Activated T-cell treated with anti-CD3 and anti-CD28 coated beads, Interleukin-2, amount 50 U/mL, for 72 hours (primary cell): ENCODE data around the gene ARHGEF17. TPM values are rescaled to one million over a fixed set of nuclear protein-coding genes. Genes with fewer than 3 reads are reported as not detected.

Experiments
- ATAC-seq, 2 donors: fragments of 150-1000 bp; cut with Tn5 transposase; replicated peaks in 1 of 2; 2 replicates each; pipeline ENCODE4 v1.10.0; 2021; ENCODE audit warnings: moderate library complexity in 2 of 2, mild to moderate bottlenecking in 1 of 2
- DNase-seq, 2 donors: peaks; one replicate each; pipeline ENCODE4 v3.0.0; 2021 to 2022; ENCODE audit warnings: mixed read lengths in 1 of 2
- H3K27ac Mint-ChIP-seq: one replicate; pipeline ENCODE4 v1.8.0; 2022; ENCODE audit warnings: mild to moderate bottlenecking, moderate library complexity, mixed read lengths
- H3K27me3 Mint-ChIP-seq: one replicate; pipeline ENCODE4 v1.8.0; 2022; ENCODE audit warnings: low read depth, mixed read lengths
- H3K36me3 Mint-ChIP-seq, 2 donors: one replicate each; pipeline ENCODE4 v1.8.0; 2022; ENCODE audit warnings: mixed read lengths in 2 of 2, mild to moderate bottlenecking in 1 of 2; ENCODE audit not compliant: insufficient read depth in 2 of 2
- H3K4me1 Mint-ChIP-seq: one replicate; pipeline ENCODE4 v1.8.0; 2022; ENCODE audit warnings: low read depth, mixed read lengths
- H3K4me3 Mint-ChIP-seq, 2 donors: one replicate each; pipeline ENCODE4 v1.8.0; 2022; ENCODE audit warnings: mild to moderate bottlenecking in 2 of 2, mixed read lengths in 2 of 2, moderate library complexity in 2 of 2
- H3K9me3 Mint-ChIP-seq, 2 donors: one replicate each; pipeline ENCODE4 v1.8.0; 2022; ENCODE audit warnings: mixed read lengths in 2 of 2
- total RNA-seq, 2 donors: library from RNA; stranded (reverse); gene quantifications; one replicate each; pipeline ENCODE4 v1.2.3, GENCODE V29; 2022

Gene ARHGEF17
- total RNA-seq, 2 donors from 2014 or later, result 0.05 to 0.07 TPM

DNA sequence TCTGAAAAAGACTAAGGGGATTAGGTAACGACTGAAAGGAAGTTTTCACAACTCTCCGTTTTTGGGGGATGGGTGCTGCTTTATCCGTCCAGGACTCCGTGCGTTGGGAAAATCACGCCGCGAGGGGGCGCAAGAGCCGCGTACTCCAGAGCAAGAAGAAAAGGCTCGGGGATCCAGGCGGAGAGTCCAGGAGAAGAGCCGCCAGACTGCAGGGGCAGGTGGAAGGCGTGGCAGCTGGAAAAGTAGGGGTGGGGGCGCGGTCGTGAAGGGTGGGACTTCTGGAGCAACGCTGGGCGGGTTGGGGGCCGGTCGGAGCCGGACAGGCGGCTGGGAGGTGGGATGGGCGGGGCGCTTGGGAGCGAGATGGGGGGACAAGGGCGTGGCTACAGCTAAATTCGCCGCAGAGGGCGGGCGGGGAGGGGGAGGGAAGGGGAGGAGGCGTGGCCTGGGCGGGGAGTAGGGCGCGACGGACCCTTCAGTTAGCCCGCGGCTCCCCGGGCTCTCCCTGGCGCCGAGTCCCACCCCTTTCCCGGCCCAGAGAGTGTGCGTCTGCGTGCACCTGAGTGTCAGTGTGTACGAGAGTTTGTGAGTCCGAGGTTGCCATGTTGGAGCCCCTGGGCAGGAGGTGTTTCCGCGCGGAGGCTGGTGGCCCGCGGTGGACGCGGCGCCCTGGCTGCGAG lies 613 bp upstream of the ARHGEF17 start:
- ATAC-seq (peak; percentile 74 to 75), DNase-seq (peak; percentile 92 to 93)
- peak overlapping the region; percentile 82 to 96 for H3K4me3 Mint-ChIP-seq
- H3K27ac Mint-ChIP-seq, result no peak overlapping the region
- peaks cover 0 to 1% of the 10 kb centered on the region in 2 donors for H3K36me3 Mint-ChIP-seq
- no peaks in the 10 kb centered on the region for H3K9me3 Mint-ChIP-seq
- H3K4me1 Mint-ChIP-seq, result peaks cover 12% of the 10 kb centered on the region
- peaks cover 42% of the 10 kb centered on the region for H3K27me3 Mint-ChIP-seq

DNA sequence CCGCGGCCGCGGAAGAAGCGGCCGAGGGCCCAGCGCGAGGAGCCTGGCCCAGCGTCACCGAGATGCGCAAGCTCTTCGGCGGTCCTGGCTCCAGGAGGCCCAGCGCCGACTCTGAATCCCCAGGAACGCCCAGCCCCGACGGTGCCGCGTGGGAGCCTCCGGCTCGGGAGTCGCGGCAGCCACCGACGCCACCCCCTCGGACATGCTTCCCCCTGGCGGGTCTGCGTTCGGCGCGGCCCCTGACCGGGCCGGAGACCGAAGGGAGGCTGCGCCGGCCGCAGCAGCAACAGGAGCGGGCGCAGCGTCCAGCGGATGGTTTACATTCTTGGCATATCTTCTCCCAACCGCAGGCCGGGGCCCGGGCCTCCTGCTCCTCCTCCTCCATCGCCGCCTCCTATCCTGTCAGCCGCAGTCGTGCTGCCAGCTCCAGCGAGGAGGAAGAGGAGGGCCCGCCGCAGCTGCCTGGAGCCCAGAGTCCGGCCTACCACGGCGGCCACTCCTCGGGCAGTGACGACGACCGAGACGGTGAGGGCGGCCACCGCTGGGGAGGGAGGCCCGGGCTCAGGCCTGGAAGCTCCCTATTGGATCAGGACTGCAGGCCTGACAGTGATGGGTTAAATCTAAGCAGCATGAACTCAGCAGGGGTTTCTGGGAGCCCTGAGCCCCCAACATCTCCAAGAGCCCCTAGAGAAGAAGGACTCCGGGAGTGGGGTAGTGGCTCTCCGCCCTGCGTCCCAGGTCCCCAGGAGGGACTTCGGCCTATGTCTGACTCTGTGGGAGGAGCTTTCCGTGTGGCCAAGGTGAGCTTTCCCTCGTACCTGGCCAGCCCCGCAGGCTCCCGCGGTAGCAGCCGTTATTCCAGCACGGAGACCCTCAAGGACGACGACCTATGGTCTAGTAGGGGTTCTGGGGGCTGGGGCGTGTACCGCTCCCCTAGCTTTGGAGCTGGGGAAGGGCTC lies 1.2 kb downstream of the ARHGEF17 start:
- H3K36me3 Mint-ChIP-seq, result peaks cover 0 to 1% of the 10 kb centered on the region in 2 donors
- no peak for DNase-seq
- H3K9me3 Mint-ChIP-seq, result no peaks in the 10 kb centered on the region
- no peak for ATAC-seq
- H3K27me3 Mint-ChIP-seq, result peaks cover 35% of the 10 kb centered on the region
- H3K4me1 Mint-ChIP-seq, result peaks cover 20% of the 10 kb centered on the region
- peak overlapping the region; percentile 27 to 50 for H3K4me3 Mint-ChIP-seq
- H3K27ac Mint-ChIP-seq, result no peak overlapping the region

DNA sequence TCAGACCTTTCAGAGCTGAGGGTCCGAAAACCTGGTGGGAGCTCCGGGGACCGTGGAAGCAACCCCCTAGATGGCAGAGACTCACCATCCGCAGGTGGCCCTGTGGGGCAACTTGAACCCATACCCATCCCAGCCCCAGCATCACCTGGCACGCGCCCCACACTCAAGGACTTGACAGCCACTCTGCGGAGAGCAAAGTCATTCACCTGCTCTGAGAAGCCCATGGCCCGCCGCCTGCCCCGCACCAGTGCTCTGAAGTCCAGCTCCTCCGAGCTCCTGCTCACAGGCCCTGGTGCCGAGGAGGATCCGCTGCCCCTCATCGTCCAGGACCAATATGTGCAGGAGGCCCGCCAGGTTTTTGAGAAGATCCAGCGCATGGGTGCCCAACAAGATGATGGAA lies 2.0 kb downstream of the ARHGEF17 start:
- ATAC-seq, result no peak
- Mint-ChIP-seq H3K4me3 (no peak overlapping the region), H3K4me1 (peaks cover 22% of the 10 kb centered on the region), H3K36me3 (peaks cover 0 to 1% of the 10 kb centered on the region in 2 donors), H3K27me3 (peaks cover 29% of the 10 kb centered on the region), H3K27ac (no peak overlapping the region), H3K9me3 (no peaks in the 10 kb centered on the region)
- DNase-seq, result no peak

DNA sequence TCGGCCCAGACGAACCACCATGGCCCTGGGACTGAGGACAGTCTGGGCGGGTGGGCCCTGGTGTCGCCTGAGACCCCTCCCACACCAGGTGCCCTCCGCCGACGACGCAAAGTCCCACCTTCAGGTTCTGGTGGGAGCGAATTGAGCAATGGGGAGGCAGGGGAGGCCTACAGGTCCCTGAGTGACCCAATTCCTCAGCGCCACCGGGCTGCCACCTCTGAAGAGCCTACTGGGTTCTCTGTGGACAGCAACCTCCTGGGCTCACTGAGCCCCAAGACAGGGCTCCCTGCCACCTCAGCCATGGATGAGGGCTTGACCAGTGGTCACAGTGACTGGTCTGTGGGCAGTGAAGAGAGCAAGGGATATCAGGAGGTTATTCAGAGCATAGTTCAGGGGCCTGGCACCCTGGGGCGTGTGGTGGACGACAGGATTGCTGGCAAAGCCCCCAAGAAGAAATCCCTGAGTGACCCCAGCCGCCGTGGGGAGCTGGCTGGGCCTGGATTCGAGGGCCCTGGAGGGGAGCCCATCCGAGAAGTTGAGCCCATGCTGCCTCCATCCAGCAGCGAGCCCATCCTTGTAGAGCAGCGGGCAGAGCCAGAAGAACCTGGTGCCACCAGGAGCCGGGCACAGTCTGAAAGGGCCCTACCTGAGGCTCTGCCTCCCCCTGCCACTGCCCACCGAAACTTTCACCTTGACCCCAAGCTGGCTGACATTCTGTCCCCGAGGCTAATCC lies 2.8 kb downstream of the ARHGEF17 start:
- DNase-seq (no peak), ATAC-seq (no peak)
- Mint-ChIP-seq H3K9me3 (no peaks in the 10 kb centered on the region), H3K36me3 (peaks cover 0 to 1% of the 10 kb centered on the region in 2 donors), H3K4me3 (no peak overlapping the region), H3K4me1 (peaks cover 22% of the 10 kb centered on the region), H3K27me3 (peaks cover 23% of the 10 kb centered on the region), H3K27ac (no peak overlapping the region)

GRCh38 chr11:73311394-73311869 lies 3.4 kb downstream of the ARHGEF17 start:
- no peaks in the 10 kb centered on the region for H3K9me3 Mint-ChIP-seq
- peaks cover 21% of the 10 kb centered on the region for H3K27me3 Mint-ChIP-seq
- H3K27ac Mint-ChIP-seq, result no peak overlapping the region
- H3K36me3 Mint-ChIP-seq, result peaks cover 0 to 1% of the 10 kb centered on the region in 2 donors
- ATAC-seq (no peak), DNase-seq (no peak)
- no peak overlapping the region for H3K4me3 Mint-ChIP-seq
- H3K4me1 Mint-ChIP-seq, result peaks cover 21% of the 10 kb centered on the region

GRCh38 chr11:73312036-73312435 lies 4.0 kb downstream of the ARHGEF17 start:
- no peak for ATAC-seq
- H3K36me3 Mint-ChIP-seq, result peaks cover 0 to 1% of the 10 kb centered on the region in 2 donors
- DNase-seq, result no peak
- no peaks in the 10 kb centered on the region for H3K9me3 Mint-ChIP-seq
- no peak overlapping the region for H3K4me3 Mint-ChIP-seq
- H3K27ac Mint-ChIP-seq, result no peak overlapping the region
- peaks cover 15% of the 10 kb centered on the region for H3K4me1 Mint-ChIP-seq
- H3K27me3 Mint-ChIP-seq, result peaks cover 15% of the 10 kb centered on the region

GRCh38 chr11:73312851-73313327 lies 4.8 kb downstream of the ARHGEF17 start:
- no peaks in the 10 kb centered on the region for H3K36me3 Mint-ChIP-seq
- peaks cover 10% of the 10 kb centered on the region for H3K4me1 Mint-ChIP-seq
- no peak for ATAC-seq
- H3K9me3 Mint-ChIP-seq, result no peaks in the 10 kb centered on the region
- H3K4me3 Mint-ChIP-seq, result no peak overlapping the region
- H3K27ac Mint-ChIP-seq, result no peak overlapping the region
- peaks cover 9% of the 10 kb centered on the region for H3K27me3 Mint-ChIP-seq
- no peak for DNase-seq

DNA sequence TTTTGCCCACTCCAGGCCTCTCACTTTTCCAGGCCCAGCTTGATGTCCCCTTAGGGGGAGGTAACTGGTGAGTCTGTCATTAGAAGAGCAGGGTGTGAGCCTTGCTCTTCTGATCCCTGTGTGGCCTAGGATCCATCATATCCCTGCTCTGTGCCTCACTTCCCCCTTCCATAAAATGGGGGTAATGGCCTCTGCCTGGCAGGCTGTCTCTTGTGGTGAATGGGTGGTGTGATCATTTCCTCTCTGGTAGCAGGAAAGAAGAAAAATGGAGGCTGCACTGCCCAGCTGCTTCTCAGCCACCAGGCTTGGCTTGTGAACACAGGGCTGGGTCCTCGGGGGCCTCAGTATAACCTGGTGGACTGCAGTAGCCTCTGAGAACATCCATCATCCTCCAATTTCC lies 5.6 kb downstream of the ARHGEF17 start:
- Mint-ChIP-seq H3K9me3 (no peaks in the 10 kb centered on the region), H3K27me3 (peaks cover 9% of the 10 kb centered on the region), H3K4me3 (no peak overlapping the region), H3K27ac (no peak overlapping the region), H3K4me1 (peaks cover 10% of the 10 kb centered on the region), H3K36me3 (no peaks in the 10 kb centered on the region)
- DNase-seq (no peak), ATAC-seq (no peak)

DNA sequence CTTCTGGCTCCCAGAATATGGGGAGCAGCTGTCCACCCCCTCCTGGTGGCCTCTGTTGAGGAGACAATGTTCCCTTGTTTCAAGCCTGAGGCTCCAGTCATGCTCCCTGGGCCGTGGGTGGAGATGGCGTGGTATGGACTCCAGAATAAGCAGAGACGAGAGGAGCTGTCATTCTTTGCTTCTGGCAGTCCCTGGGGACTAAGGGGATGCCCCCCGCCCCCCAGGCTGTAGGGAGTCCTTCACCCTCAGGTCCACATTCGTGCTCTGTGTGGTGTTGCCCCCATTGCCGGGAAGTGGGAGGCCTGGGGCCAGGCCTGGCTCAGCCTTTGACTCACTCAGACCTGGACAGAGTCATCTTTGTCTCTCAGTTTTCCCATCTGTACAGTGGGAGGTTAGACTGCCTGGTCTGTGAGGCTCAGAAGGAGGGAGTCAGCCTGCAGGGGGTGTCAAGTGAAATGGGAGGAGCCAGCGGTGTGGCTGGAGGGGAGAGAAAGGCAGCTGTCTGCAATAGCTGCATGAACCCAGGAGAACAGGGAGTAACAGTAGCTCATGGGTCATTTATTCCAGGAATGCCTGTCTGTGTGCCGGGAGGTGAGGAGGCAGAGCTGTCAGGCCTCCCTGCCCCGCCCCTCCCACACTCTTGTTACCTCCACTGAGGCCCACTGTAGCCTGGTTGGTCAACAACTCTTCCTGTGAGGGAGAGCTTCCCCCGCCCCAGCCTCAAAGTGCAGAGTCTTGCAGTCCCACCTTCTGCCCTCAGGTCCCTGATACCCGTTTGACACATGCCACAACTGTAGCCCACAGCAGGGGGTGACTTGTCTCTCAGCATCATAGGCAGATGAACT lies 6.3 kb downstream of the ARHGEF17 start:
- no peak overlapping the region for H3K27ac Mint-ChIP-seq
- H3K27me3 Mint-ChIP-seq, result peaks cover 9% of the 10 kb centered on the region
- no peak overlapping the region for H3K4me3 Mint-ChIP-seq
- no peaks in the 10 kb centered on the region for H3K9me3 Mint-ChIP-seq
- H3K4me1 Mint-ChIP-seq, result peaks cover 10% of the 10 kb centered on the region
- ATAC-seq, result peak in 1 of 2 donors; percentile 36
- H3K36me3 Mint-ChIP-seq, result no peaks in the 10 kb centered on the region
- no peak for DNase-seq

DNA sequence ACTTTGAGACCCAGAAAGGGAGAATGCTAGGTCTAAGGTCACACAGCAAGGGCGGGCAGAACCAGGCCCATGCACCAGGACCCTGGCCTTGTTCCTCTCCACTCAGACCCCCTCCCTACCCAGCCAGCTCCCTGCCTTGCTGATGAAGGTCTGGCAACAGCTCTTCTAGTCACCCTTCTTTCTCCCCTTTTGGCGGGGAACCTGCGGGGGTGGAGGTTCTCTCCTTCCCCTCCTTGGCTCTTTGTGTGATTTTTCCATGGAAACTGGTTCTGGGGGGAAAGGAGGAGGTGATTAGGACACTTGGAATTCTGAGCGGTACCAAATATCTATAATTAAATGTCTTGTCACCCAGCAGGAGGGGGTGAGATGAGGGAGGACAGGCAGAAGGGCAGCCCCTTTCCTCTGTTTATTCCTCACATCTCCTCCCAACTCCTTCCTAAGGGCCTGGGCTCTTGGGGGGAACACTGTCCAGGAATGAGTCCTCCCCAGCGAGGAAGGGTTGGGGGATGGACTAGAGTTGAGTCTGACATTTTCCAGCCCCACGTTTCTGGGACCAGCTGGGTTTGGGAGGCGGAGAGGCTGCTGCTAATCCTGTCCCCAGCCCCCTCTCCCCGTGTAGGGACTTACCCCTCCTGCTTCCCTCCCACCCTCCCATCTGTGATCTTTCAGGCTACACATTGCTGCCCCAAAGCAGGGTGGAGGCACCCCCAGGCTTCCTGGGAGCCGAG lies 7.4 kb downstream of the ARHGEF17 start:
- Mint-ChIP-seq H3K4me3 (no peak overlapping the region), H3K36me3 (no peaks in the 10 kb centered on the region), H3K27me3 (no peaks in the 10 kb centered on the region), H3K9me3 (no peaks in the 10 kb centered on the region), H3K27ac (no peak overlapping the region), H3K4me1 (peaks cover 10% of the 10 kb centered on the region)
- no peak for DNase-seq
- no peak for ATAC-seq

GRCh38 chr11:73316422-73316821 lies 8.3 kb downstream of the ARHGEF17 start:
- DNase-seq, result no peak
- Mint-ChIP-seq H3K36me3 (no peaks in the 10 kb centered on the region), H3K4me1 (peaks cover 10% of the 10 kb centered on the region), H3K9me3 (no peaks in the 10 kb centered on the region), H3K27ac (no peak overlapping the region), H3K27me3 (no peaks in the 10 kb centered on the region), H3K4me3 (no peak overlapping the region)
- ATAC-seq, result no peak
